Upper lobe of right lung (tissue), 1 donor: Measurements from ENCODE around the gene EIPR1. TPM values are rescaled to one million over a fixed set of nuclear protein-coding genes. Genes with fewer than 3 reads are reported as not detected.

Source experiments
- ATAC-seq: fragments of 200-7000 bp; cut with Tn5 transposase; one replicate; pipeline ENCODE4 v1.9.1; 2020; ENCODE audit warnings: mild to moderate bottlenecking, moderate library complexity
- DNase-seq: peaks from one replicate; pipeline ENCODE4 v3.0.0-alpha.2; 2020
- H3K27ac ChIP-seq: fragments of 200-600 bp; one replicate; pipeline ENCODE4 v1.8.0; 2022
- H3K27me3 ChIP-seq: fragments of 200-600 bp; one replicate; pipeline ENCODE4 v1.8.0; 2022; ENCODE audit warnings: mild to moderate bottlenecking
- H3K36me3 ChIP-seq: fragments of 200-600 bp; one replicate; pipeline ENCODE4 v1.8.0; 2022
- H3K4me1 ChIP-seq: fragments of 200-600 bp; one replicate; pipeline ENCODE4 v1.8.0; 2022
- H3K4me3 ChIP-seq: fragments of 200-600 bp; one replicate; pipeline ENCODE4 v1.8.0; 2022; ENCODE audit warnings: mild to moderate bottlenecking
- H3K9me3 ChIP-seq: fragments of 200-600 bp; one replicate; pipeline ENCODE4 v1.8.0; 2022
- CTCF ChIP-seq: fragments of 200-600 bp; IDR thresholded peaks from one replicate; pipeline ENCODE4 v1.8.0; 2022; ENCODE audit warnings: antibody characterized with exemption
- intact Hi-C: fragments of 100-400 bp; cut with DNase I; formaldehyde crosslinking; loops from one replicate; pipeline ENCODE4 v1.11.0; 2022
- total RNA-seq: library from RNA; stranded (reverse); fragmentation: NEBNext Ultra II Directional; extraction: Animal tissue kit (Norgen Biotek cat#: 25700); gene quantifications from one replicate; pipeline ENCODE4 v1.2.1, GENCODE V29; 2021
- donor health status: DM: no; HTN: yes; CAD: no; lungs with severe emphysema.

The EIPR1 gene
- total RNA-seq, 1 donor from 2014 or later = 16.6 TPM

DNA sequence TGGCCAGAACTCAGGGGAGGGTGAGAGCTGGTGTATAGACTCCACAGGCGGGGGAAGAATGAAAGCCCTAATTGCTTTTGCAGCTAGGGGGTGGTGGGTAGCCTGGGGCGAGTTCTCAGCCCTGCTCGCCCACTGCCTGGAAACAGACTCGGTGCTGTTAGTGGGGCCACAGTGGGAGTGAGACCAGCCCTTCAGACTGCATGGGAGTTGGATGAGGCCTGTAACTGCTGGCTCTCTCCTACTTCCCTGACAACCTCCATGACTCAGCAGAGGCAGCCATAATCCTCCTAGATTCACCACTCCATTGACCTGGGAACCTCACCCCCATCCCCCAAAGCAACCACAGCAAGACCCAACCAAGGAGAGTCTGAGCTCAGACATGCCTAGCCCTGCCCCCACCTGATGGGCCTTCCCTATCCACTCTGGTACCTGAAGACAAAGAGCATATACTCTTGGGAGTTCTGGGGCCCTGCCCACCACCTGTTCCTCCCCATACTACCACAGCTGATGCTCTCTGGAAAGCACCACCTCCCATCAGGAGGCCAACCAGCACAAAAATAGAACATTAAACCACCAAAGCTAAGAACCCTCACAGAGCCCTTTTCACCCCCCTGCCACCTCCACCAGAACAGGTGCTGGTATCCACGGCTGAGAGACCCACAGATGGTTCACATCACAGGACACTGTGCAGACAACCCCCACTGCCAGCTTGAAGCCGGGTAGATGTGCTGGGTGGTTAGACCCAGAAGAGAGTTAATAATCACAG is 226.3 kb downstream of the EIPR1 start:
- no peak for ATAC-seq
- no peak for DNase-seq
- intact Hi-C loops = no loop called here
- Histone ChIP-seq H3K36me3 (no peaks in the 10 kb centered on the region), H3K27me3 (no peaks in the 10 kb centered on the region), H3K27ac (no peak overlapping the region), H3K9me3 (no peaks in the 10 kb centered on the region), H3K4me1 (no peaks in the 10 kb centered on the region), H3K4me3 (no peak overlapping the region)
- TF ChIP-seq CTCF = no peak

DNA sequence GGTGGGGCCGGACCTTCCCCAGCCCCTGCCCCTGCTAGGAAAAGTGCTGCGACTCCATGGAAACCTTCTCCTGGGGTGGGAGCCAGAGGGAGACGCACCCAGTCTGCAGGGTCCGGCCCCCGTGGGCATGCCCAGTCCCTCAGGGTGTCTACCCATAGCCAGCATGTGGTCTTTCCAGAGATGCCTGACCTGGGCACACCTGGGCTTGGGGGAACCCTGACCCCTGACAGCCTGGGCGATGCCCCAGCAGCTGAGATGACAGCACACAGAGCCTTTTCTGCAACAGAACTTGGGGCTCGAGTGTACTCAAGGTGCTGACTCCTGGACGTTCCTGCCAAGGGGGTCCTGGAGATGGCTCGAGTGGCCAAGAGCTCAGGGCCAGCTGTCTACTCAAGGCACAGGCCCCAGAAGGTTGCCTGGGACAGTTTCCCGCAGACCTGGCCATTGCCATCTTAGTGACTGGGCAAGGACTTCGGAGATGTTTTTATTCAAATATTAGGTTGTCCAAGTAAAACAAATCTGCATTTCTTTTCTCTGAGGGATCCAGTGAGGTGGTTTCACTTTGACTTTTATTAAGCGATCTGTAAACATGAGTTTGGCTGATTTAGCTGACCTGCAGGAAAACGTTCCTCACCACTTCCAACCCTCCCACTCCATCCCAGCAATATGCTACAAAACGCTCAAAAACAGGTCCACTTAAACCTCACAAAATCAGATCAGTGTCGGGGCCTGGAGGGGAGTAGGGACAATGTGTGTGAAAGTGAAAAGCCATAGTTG is 228.0 kb downstream of the EIPR1 start:
- H3K4me1 ChIP-seq = no peaks in the 10 kb centered on the region
- intact Hi-C loops = no loop called here

GRCh38 chr2:3148716-3149115 is 228.9 kb downstream of the EIPR1 start:
- Histone ChIP-seq H3K27me3 (no peaks in the 10 kb centered on the region), H3K4me1 (no peaks in the 10 kb centered on the region), H3K27ac (no peak overlapping the region), H3K4me3 (no peak overlapping the region), H3K36me3 (no peaks in the 10 kb centered on the region), H3K9me3 (no peaks in the 10 kb centered on the region)
- intact Hi-C loops = no loop called here
- ATAC-seq (no peak), DNase-seq (no peak)
- no peak for TF ChIP-seq CTCF

More for the DNA sequence above, 228.0 kb downstream of the EIPR1 start:
- Histone ChIP-seq H3K4me3 (no peak overlapping the region), H3K36me3 (no peaks in the 10 kb centered on the region), H3K27me3 (no peaks in the 10 kb centered on the region), H3K27ac (no peak overlapping the region), H3K9me3 (no peaks in the 10 kb centered on the region)
- DNase-seq = no peak
- TF ChIP-seq CTCF = no peak
- ATAC-seq = no peak

DNA sequence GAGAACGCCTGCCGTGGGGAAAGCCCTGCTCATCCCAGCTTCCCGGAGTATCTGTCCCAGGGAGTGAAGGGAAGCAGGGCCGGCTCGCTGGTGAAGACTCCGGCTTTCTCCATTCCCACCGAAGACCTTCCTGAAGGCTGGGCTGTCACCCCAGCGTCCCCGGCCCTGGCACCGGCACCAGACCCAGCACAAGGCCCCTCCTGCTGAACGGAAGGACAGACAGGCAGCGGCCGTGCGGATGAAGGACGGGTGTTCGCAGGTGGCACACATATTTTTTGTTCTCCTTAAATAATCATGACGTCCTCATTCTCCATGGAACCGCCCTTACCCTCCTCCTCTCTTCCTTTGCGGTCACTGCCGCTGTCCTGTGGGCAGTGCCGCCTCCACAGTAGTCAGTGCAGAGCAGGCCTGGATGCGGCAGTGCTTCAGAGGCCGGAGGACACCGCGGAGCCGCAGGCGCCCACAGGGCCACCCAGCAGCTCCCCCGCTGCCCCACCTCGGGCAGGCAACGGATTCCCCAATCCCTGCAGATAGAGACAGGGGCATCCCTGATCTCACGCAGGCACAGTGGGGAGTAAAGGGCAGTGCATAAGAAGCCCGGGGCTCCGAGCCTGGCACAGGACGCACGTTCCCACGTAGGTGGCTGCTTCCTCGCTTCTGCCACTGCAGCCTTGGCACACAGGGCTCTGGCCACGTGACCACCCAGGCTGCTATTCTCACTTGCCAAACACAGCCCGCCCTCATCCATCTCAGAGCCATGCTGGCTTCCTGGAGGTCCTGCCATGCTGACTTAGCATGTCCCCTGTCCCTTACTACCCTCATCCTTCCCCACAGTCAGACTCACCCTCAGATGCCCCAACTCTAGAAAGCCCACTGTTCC is 229.7 kb downstream of the EIPR1 start:
- Histone ChIP-seq H3K9me3 (no peaks in the 10 kb centered on the region), H3K27me3 (no peaks in the 10 kb centered on the region), H3K4me3 (no peak overlapping the region), H3K36me3 (no peaks in the 10 kb centered on the region), H3K27ac (no peak overlapping the region), H3K4me1 (no peaks in the 10 kb centered on the region)
- intact Hi-C loops = no loop called here
- peak; percentile 60 for DNase-seq
- ATAC-seq = peak; percentile 5
- no peak for TF ChIP-seq CTCF

DNA sequence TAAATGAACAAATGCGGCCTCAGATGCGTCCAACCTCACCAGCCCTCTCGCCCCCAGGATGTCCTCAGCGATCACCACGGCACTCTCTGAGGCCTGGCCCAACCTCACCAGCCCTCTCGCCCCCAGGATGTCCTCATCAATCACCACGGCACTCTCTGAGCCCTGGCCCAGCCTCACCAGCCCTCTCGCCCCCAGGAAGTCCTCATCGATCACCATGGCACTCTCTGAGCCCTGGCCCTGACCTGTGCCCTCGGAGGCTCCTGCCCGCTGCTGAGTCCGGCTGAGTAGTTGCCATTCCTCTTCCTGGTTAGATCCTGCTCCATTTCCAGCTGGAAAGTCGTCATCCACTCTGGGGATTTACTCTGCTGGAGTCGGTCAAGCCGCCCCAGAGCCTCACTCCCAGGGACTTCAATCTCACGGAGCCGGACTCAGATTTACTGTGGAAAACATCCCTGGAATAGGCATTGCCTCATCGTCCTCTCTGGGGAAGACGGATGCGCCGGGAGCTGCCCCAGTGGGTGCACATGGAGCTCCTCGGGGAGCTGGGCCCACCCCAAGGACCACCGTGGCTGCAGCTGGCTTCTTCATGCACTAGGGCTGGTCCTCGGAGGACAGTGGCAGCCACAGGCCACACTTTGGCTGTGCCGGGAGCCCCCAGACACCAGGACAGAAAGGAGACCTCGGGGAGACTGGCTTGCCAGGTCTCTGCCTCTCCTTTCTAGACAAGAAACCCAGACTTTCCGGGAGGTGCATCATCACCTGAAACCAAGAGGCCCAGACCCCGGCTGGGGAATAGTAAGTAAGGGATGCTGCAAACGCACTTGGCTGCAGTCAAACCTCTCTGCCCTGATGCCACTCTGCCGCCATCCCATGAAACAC is 230.6 kb downstream of the EIPR1 start:
- no peak for TF ChIP-seq CTCF
- Histone ChIP-seq H3K27ac (no peak overlapping the region), H3K4me3 (no peak overlapping the region), H3K36me3 (no peaks in the 10 kb centered on the region), H3K9me3 (no peaks in the 10 kb centered on the region), H3K27me3 (no peaks in the 10 kb centered on the region), H3K4me1 (no peaks in the 10 kb centered on the region)
- DNase-seq (peak; percentile 46), ATAC-seq (no peak)
- intact Hi-C loops = no loop called here
